Right cardiac atrium (tissue), 5 donors: ENCODE data around the gene ADAM19. TPM values are rescaled to one million over a fixed set of nuclear protein-coding genes. Genes with fewer than 3 reads are reported as not detected.
"Not testable (repeated sequence)": the region's sequence is repeated elsewhere in the genome, so short reads cannot be mapped to it uniquely, and the experiment has no call there.

Experiments
- ATAC-seq, 2 donors: fragments of 200-7000 bp; cut with Tn5 transposase; one replicate each; pipeline versions ENCODE4 v1.8.0 to v1.9.1; 2020; ENCODE audit warnings: moderate library complexity in 2 of 2, mild to moderate bottlenecking in 1 of 2
- DNase-seq, 3 donors: peaks; one replicate each; pipeline ENCODE4 v3.0.0-alpha.2; 2020
- H3K27ac ChIP-seq: one replicate; pipeline ENCODE4 v1.5.1; 2013; ENCODE audit warnings: mild to moderate bottlenecking, low read length, control low read depth, moderate library complexity
- H3K27me3 ChIP-seq: one replicate; pipeline ENCODE4 v1.6.1; 2013; ENCODE audit not compliant: control insufficient read depth, insufficient read depth
- H3K4me1 ChIP-seq: one replicate; pipeline ENCODE4 v1.6.1; 2013; ENCODE audit warnings: low read length; ENCODE audit not compliant: control insufficient read depth, insufficient read depth
- H3K4me3 ChIP-seq: one replicate; pipeline ENCODE4 v1.5.1; 2013; ENCODE audit warnings: low read length, control low read depth
- H3K9me3 ChIP-seq: one replicate; pipeline ENCODE4 v1.6.1; 2013; ENCODE audit warnings: low read length; ENCODE audit not compliant: control insufficient read depth
- WGBS: extraction: QIAGEN DNeasy Blood & Tissue Kit; methylation state at CpG from one replicate; pipeline ENCODE4 v1.1.7; 2013; 5-methylcytosine and 5-hydroxymethylcytosine counted together
- intact Hi-C, 4 donors: fragments of 100-400 bp; cut with DNase I; formaldehyde crosslinking; loops; one replicate each; pipeline versions ENCODE4 v1.11.0 to v1.14.0; 2022 to 2023
- polyA plus RNA-seq: library from polyadenylated mRNA; stranded (reverse); fragments of 200-250 nt; gene quantifications from one replicate; pipeline ENCODE4 v1.2.3, GENCODE V29; 2013
- total RNA-seq, 4 donors: library from RNA; stranded (reverse); fragmentation: NEBNext Ultra II Directional; extraction: Animal tissue kit (Norgen Biotek cat#: 25700); gene quantifications; one replicate each; pipeline ENCODE4 v1.2.1, GENCODE V29; 2021
- donor health status: healthy with polysubstance abuse.
- donor health status: DM: no; HTN: yes; CAD: no.
- donor health status: DM: no; HTN: no; CAD: no.
- donor health status: DM: no; HTN: yes; CAD: no; lungs with severe emphysema.
- donor health status: DM: yes; HTN: yes; CAD: no.

The ADAM19 gene
- total and polyA plus RNA-seq, 5 donors: 10.5 to 60.2 (median 24.0) TPM

GRCh38 chr5:157494178-157494832 is 81.3 kb downstream of the ADAM19 start:
- Histone ChIP-seq H3K27ac (no peak overlapping the region), H3K4me1 (no peaks in the 10 kb centered on the region), H3K4me3 (no peak overlapping the region), H3K27me3 (no peaks in the 10 kb centered on the region), H3K9me3 (no peaks in the 10 kb centered on the region)
- ATAC-seq: no peak
- WGBS: 83% methylated on average over 5 of the region's 5 CpGs
- intact Hi-C loops: no loop called here
- DNase-seq: no peak

- no peak overlapping the region for H3K4me3 ChIP-seq
- ATAC-seq (no peak), DNase-seq (no peak)
- H3K4me1 ChIP-seq: no peaks in the 10 kb centered on the region
- whole genome bisulfite sequencing: 92% methylated on average over 9 of the region's 9 CpGs
- no peaks in the 10 kb centered on the region for H3K27me3 ChIP-seq
- intact Hi-C loops: no loop called here
- H3K27ac ChIP-seq: no peak overlapping the region
- no peaks in the 10 kb centered on the region for H3K9me3 ChIP-seq
Observed at GRCh38 chr5:157492886-157493285, 82.7 kb downstream of the ADAM19 start.

GRCh38 chr5:157491471-157491995 is 84.0 kb downstream of the ADAM19 start:
- Histone ChIP-seq H3K4me1 (no peaks in the 10 kb centered on the region), H3K9me3 (no peaks in the 10 kb centered on the region), H3K27me3 (no peaks in the 10 kb centered on the region), H3K4me3 (no peak overlapping the region), H3K27ac (no peak overlapping the region)
- DNase-seq: no peak
- WGBS: 90% methylated on average over 11 of the region's 11 CpGs
- no peak for ATAC-seq
- intact Hi-C loops: no loop called here

DNA sequence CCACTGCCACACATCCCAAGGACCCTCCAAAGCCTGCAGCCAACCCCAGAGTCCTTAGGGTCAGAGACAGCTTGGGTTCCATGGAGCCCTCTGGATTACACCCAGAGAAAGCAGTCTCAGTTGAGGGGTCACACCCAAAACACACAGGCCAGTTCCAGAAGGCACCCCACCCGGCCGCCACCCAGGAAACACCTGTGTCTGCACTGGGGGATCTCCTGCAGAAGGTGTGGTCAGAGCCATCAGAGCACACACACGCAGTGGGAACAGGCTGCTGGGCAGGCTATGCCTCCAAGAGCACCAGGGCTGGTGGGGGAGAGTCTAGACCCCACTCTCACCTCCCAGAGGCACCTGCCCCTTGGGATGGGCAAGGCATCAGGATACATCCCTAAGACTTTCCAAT is 88.2 kb downstream of the ADAM19 start:
- DNase-seq: no peak
- H3K27ac ChIP-seq: no peak overlapping the region
- no peak for ATAC-seq
- H3K4me3 ChIP-seq: no peak overlapping the region
- H3K9me3 ChIP-seq: no peaks in the 10 kb centered on the region
- no peaks in the 10 kb centered on the region for H3K27me3 ChIP-seq
- 87% methylated on average over 3 of the region's 3 CpGs for WGBS
- intact Hi-C loops: no loop called here
- H3K4me1 ChIP-seq: peaks cover 14% of the 10 kb centered on the region

GRCh38 chr5:157486861-157487260 is 88.7 kb downstream of the ADAM19 start:
- ATAC-seq (no peak), DNase-seq (no peak)
- no peak overlapping the region for H3K27ac ChIP-seq
- no peaks in the 10 kb centered on the region for H3K9me3 ChIP-seq
- no peaks in the 10 kb centered on the region for H3K27me3 ChIP-seq
- 72% methylated on average over 3 of the region's 3 CpGs for WGBS
- H3K4me3 ChIP-seq: no peak overlapping the region
- intact Hi-C loops: no loop called here
- peaks cover 14% of the 10 kb centered on the region for H3K4me1 ChIP-seq

DNA sequence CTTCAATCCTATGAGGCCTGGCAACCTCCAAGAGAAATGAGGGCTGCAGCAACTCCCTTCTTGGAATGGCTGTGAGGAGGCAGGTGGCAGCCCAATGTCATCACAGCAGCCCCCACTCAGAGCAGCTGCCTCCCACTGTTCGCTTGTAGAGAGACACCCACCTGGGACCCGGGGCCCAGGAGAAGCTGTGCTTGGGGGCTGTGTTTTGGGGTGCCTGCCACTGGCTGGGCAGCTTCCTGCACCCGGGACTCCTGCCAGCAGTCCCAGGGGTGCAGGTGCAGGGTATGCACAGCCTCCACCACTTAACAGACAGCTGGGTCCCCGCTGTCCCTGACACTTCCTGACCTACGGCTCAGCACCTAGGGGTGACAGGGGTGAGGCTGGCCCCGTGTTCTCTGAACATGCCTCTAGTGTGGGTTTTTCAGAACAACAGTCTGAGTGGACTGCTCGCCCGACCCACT is 89.3 kb downstream of the ADAM19 start:
- Histone ChIP-seq H3K27me3 (no peaks in the 10 kb centered on the region), H3K4me3 (no peak overlapping the region), H3K9me3 (no peaks in the 10 kb centered on the region), H3K27ac (peak overlapping the region; percentile 14), H3K4me1 (peaks cover 14% of the 10 kb centered on the region)
- ATAC-seq (peak in 1 of 2 donors; percentile 16), DNase-seq (peak in 1 of 3 donors; percentile 46)
- intact Hi-C loops: no loop called here
- WGBS: 77% methylated on average over 8 of the region's 8 CpGs

- DNase-seq: no peak
- H3K27ac ChIP-seq: no peak overlapping the region
Observed at GRCh38 chr5:157485811-157486210, 89.8 kb downstream of the ADAM19 start.

GRCh38 chr5:157485340-157485739 is 90.2 kb downstream of the ADAM19 start:
- peaks cover 14% of the 10 kb centered on the region for H3K4me1 ChIP-seq
- 80% methylated on average over 2 of the region's 2 CpGs for WGBS
- DNase-seq (no peak), ATAC-seq (no peak)
- H3K27me3 ChIP-seq: no peaks in the 10 kb centered on the region
- H3K4me3 ChIP-seq: no peak overlapping the region
- no peaks in the 10 kb centered on the region for H3K9me3 ChIP-seq
- H3K27ac ChIP-seq: no peak overlapping the region
- intact Hi-C loops: no loop called here

More at GRCh38 chr5:157485811-157486210, 89.8 kb downstream of the ADAM19 start:
- Histone ChIP-seq H3K27me3 (no peaks in the 10 kb centered on the region), H3K4me1 (peaks cover 14% of the 10 kb centered on the region), H3K4me3 (no peak overlapping the region), H3K9me3 (no peaks in the 10 kb centered on the region)
- no peak for ATAC-seq
- 89% methylated on average over 3 of the region's 3 CpGs for WGBS
- intact Hi-C loops: no loop called here

GRCh38 chr5:157484768-157485167 is 90.8 kb downstream of the ADAM19 start:
- intact Hi-C loops: no loop called here
- Histone ChIP-seq H3K27me3 (no peaks in the 10 kb centered on the region), H3K27ac (no peak overlapping the region), H3K4me1 (peaks cover 14% of the 10 kb centered on the region), H3K9me3 (no peaks in the 10 kb centered on the region), H3K4me3 (no peak overlapping the region)
- peak; percentile 66 to 85 (median 73) for DNase-seq
- peak; percentile 62 to 73 for ATAC-seq
- WGBS: 43% methylated on average over 5 of the region's 5 CpGs

- ATAC-seq, H3K4me3 ChIP-seq, H3K27ac ChIP-seq, intact Hi-C loops, H3K27me3 ChIP-seq, DNase-seq, H3K9me3 ChIP-seq: not testable (repeated sequence)
- WGBS: 97% methylated on average over 2 of the region's 2 CpGs
- peaks cover 14% of the 10 kb centered on the region for H3K4me1 ChIP-seq
Observed at GRCh38 chr5:157482702-157483101, 92.9 kb downstream of the ADAM19 start.

GRCh38 chr5:157481666-157482065 is 93.9 kb downstream of the ADAM19 start:
- ATAC-seq: no peak
- no peak overlapping the region for H3K27ac ChIP-seq

More at GRCh38 chr5:157481666-157482065, 93.9 kb downstream of the ADAM19 start:
- 96% methylated on average over 7 of the region's 7 CpGs for WGBS
- intact Hi-C loops: no loop called here
- no peaks in the 10 kb centered on the region for H3K27me3 ChIP-seq
- no peak overlapping the region for H3K4me3 ChIP-seq
- no peak for DNase-seq
- H3K9me3 ChIP-seq: no peaks in the 10 kb centered on the region
- peaks cover 14% of the 10 kb centered on the region for H3K4me1 ChIP-seq
